WTC11 (cell line): Measurements from ENCODE around the gene PAM16.

Source experiments
- ATF3 ChIP-seq: sonication (generic); formaldehyde crosslinking; conservative IDR thresholded peaks from 2 replicates; pipeline ENCODE4 v1.8.1; 2022; ENCODE audit warnings: mild to moderate bottlenecking, missing genetic modification reagents
- CBFB ChIP-seq: sonication (generic); formaldehyde crosslinking; IDR thresholded peaks from 2 replicates; pipeline ENCODE4 v1.8.1; 2022; ENCODE audit warnings: mild to moderate bottlenecking, low read depth, missing genetic modification reagents
- CTCF ChIP-seq: fragments of 200-600 bp; IDR thresholded peaks from 2 replicates; pipeline ENCODE4 v1.8.0; 2022; ENCODE audit warnings: antibody characterized with exemption
- ELF4 ChIP-seq: sonication (generic); formaldehyde crosslinking; IDR thresholded peaks from 2 replicates; pipeline ENCODE4 v1.8.1; 2022; ENCODE audit warnings: low read depth, mild to moderate bottlenecking, moderate library complexity, missing genetic modification reagents
- MAX ChIP-seq: sonication (generic); formaldehyde crosslinking; IDR thresholded peaks from 2 replicates; pipeline ENCODE4 v1.8.0; 2022; ENCODE audit warnings: mild to moderate bottlenecking, missing genetic modification reagents
- MLX ChIP-seq: sonication (generic); formaldehyde crosslinking; IDR thresholded peaks from 2 replicates; pipeline ENCODE4 v1.8.1; 2023; ENCODE audit warnings: mild to moderate bottlenecking, missing genetic modification reagents, moderate library complexity
- NFYB ChIP-seq: sonication (generic); formaldehyde crosslinking; conservative IDR thresholded peaks from 2 replicates; pipeline ENCODE4 v1.8.0; 2022; ENCODE audit warnings: low read depth, missing genetic modification reagents
- ZNF263 ChIP-seq: sonication (generic); formaldehyde crosslinking; IDR thresholded peaks from 2 replicates; pipeline ENCODE4 v1.8.1; 2022; ENCODE audit warnings: low read depth, mild to moderate bottlenecking, moderate library complexity, missing genetic modification reagents
- ZNF512 ChIP-seq: sonication (generic); formaldehyde crosslinking; IDR thresholded peaks from 2 replicates; pipeline ENCODE4 v1.8.1; 2022; ENCODE audit warnings: missing genetic modification reagents, borderline replicate concordance
- ZNF671 ChIP-seq: fragments of 250-450 bp; sonication (Bioruptor Pico); IDR thresholded peaks from 2 replicates; pipeline ENCODE4 v1.8.0; 2021; ENCODE audit warnings: mild to moderate bottlenecking

GRCh38 chr16:4341250-4341649 is 9.9 kb downstream of the PAM16 start:
- TF ChIP-seq CTCF (no peak), ATF3 (CRISPR knock-in tag) (no peak), ELF4 (CRISPR knock-in tag) (no peak), MAX (CRISPR knock-in tag) (no peak), CBFB (CRISPR knock-in tag) (no peak), ZNF512 (CRISPR knock-in tag) (no peak), NFYB (CRISPR knock-in tag) (no peak), MLX (CRISPR knock-in tag) (no peak), ZNF263 (no peak), ZNF671 (CRISPR knock-in tag) (no peak)
